Psoas muscle (tissue), 8 donors: Measurements from ENCODE around the gene APOL3. TPM values are rescaled to one million over a fixed set of nuclear protein-coding genes. Genes with fewer than 3 reads are reported as not detected.
"Not testable (repeated sequence)": the region's sequence is repeated elsewhere in the genome, so short reads cannot be mapped to it uniquely, and the experiment has no call there.

Source experiments
- ATAC-seq, 4 donors: fragments of 200-7000 bp; cut with Tn5 transposase; one replicate each; pipeline ENCODE4 v1.9.1; 2020; ENCODE audit warnings: moderate library complexity in 3 of 4, mild to moderate bottlenecking in 2 of 4
- DNase-seq, 2 donors: peaks; one replicate each; pipeline ENCODE4 v3.0.0-alpha.2; 2020
- H3K27ac ChIP-seq: fragments of 200-600 bp; one replicate; pipeline ENCODE4 v1.8.0; 2022
- H3K27me3 ChIP-seq, 3 donors: fragments of 200-600 bp in 1 of 3; one replicate each; pipeline versions ENCODE4 v1.6.1 to v1.8.0; 2013 to 2022; ENCODE audit warnings: low read length in 2 of 3, mild to moderate bottlenecking in 2 of 3, moderate library complexity in 1 of 3; ENCODE audit not compliant: insufficient read depth in 3 of 3
- H3K36me3 ChIP-seq, 2 donors: fragments of 200-600 bp in 1 of 2; one replicate each; pipeline versions ENCODE4 v1.6.1 to v1.8.0; 2013 to 2022; ENCODE audit warnings: low read depth in 1 of 2, mild to moderate bottlenecking in 1 of 2, moderate library complexity in 1 of 2; ENCODE audit not compliant: insufficient read depth in 1 of 2
- H3K4me1 ChIP-seq: fragments of 200-600 bp; one replicate; pipeline ENCODE4 v1.8.0; 2022
- H3K4me3 ChIP-seq: fragments of 200-600 bp; one replicate; pipeline ENCODE4 v1.8.0; 2022; ENCODE audit warnings: mild to moderate bottlenecking
- H3K9me3 ChIP-seq: fragments of 200-600 bp; one replicate; pipeline ENCODE4 v1.8.0; 2022
- WGBS, 3 donors: extraction: QIAGEN DNeasy Blood & Tissue Kit; methylation state at CpG; one replicate each; pipeline versions ENCODE4 v1.1.6 to v1.1.7; 2013; 5-methylcytosine and 5-hydroxymethylcytosine counted together
- intact Hi-C, 2 donors: fragments of 100-400 bp; cut with DNase I; formaldehyde crosslinking; loops; one replicate each; pipeline versions ENCODE4 v1.11.0 to v1.14.2; 2022
- polyA plus RNA-seq, 3 donors: library from polyadenylated mRNA; stranded (reverse); fragments of 200-250 nt; gene quantifications; one replicate each; pipeline ENCODE4 v1.2.3, GENCODE V29; 2013
- total RNA-seq, 4 donors: library from RNA; stranded (reverse); fragmentation: NEBNext Ultra II Directional in 2 of 4; extraction: Animal tissue kit (Norgen Biotek cat#: 25700) in 2 of 4; gene quantifications; one replicate each; pipeline versions ENCODE4 v1.2.1 to v1.2.4, GENCODE V29; 2021 to 2023
- TF ChIP-seq, protein P1 (sequence below): fragments of 200-600 bp; IDR thresholded peaks from one replicate; pipeline ENCODE4 v1.8.0; 2022; ENCODE audit warnings: antibody characterized with exemption
- donor health status: healthy with polysubstance abuse.
- donor health status: DM: no; HTN: no; CAD: no; lungs with moderate emphysema.
- donor health status: Bipolar disorder and iron deficiency.
- donor health status: healthy.
- donor health status: DM: yes; HTN: yes; CAD: no.
- donor health status: DM: no; HTN: no; CAD: no.
- donor health status: DM: no; HTN: no; CAD: no.
- donor health status: DM: yes; HTN: yes; CAD: no.

Gene APOL3
- total and polyA plus RNA-seq, 7 donors: 11.1 to 24.1 (median 15.3) TPM

DNA sequence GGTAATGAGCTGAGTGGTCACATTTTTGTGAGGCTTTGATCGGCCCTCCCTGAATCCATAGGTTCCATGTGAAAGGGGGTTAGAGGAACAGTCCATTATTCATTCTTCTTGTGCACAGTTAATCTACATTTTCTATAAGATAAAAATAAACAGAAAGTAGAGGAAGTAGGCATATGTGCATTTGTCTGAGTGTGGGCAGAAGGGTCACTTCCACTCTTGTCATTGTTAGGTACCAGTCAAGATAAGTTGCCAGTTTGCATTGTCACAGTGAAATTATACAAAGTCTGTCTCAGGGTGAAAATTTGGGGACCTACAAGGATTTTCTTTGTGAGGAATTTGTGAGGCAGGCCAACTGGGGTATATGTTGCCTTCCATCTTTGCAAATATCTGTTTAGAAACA is 45.7 kb upstream of the APOL3 start:
- WGBS, 3 donors: 95 to 100% (median 96%) methylated on average over 1 of the region's 1 CpG
- H3K27me3 ChIP-seq: no peaks in the 10 kb centered on the region
- DNase-seq: no peak
- H3K9me3 ChIP-seq: no peaks in the 10 kb centered on the region
- ATAC-seq: no peak
- intact Hi-C loops: no loop called here
- H3K36me3 ChIP-seq: no peaks in the 10 kb centered on the region
- TF ChIP-seq, protein P1, sequence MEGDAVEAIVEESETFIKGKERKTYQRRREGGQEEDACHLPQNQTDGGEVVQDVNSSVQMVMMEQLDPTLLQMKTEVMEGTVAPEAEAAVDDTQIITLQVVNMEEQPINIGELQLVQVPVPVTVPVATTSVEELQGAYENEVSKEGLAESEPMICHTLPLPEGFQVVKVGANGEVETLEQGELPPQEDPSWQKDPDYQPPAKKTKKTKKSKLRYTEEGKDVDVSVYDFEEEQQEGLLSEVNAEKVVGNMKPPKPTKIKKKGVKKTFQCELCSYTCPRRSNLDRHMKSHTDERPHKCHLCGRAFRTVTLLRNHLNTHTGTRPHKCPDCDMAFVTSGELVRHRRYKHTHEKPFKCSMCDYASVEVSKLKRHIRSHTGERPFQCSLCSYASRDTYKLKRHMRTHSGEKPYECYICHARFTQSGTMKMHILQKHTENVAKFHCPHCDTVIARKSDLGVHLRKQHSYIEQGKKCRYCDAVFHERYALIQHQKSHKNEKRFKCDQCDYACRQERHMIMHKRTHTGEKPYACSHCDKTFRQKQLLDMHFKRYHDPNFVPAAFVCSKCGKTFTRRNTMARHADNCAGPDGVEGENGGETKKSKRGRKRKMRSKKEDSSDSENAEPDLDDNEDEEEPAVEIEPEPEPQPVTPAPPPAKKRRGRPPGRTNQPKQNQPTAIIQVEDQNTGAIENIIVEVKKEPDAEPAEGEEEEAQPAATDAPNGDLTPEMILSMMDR: no peak
- no peaks in the 10 kb centered on the region for H3K4me1 ChIP-seq
- H3K4me3 ChIP-seq: no peak overlapping the region
- no peak overlapping the region for H3K27ac ChIP-seq

DNA sequence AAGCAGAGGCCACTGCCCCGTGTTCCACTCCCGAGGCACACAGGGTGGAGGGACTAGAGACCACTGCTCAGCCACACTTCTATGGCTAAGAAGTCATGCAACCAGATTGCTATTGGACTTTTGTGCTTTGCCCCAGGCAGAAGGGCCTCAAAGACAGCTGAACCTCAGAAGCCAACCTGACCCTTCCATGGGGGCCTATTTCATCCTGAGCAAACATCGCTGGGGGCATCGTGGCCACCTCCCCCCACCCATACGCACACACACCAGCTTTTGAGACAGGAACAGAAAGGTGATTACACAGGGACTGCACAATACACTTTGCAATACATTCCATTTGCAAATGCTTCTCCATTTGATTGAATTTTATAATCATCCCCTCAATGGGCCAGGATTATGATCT is 45.0 kb upstream of the APOL3 start:
- H3K27me3 ChIP-seq, intact Hi-C loops, H3K4me1 ChIP-seq, H3K9me3 ChIP-seq, H3K36me3 ChIP-seq, H3K4me3 ChIP-seq, ATAC-seq, H3K27ac ChIP-seq, DNase-seq: not testable (repeated sequence)
- WGBS, 3 donors: 62 to 82% (median 75%) methylated on average over 3 to 5 of the region's 5 CpGs

DNA sequence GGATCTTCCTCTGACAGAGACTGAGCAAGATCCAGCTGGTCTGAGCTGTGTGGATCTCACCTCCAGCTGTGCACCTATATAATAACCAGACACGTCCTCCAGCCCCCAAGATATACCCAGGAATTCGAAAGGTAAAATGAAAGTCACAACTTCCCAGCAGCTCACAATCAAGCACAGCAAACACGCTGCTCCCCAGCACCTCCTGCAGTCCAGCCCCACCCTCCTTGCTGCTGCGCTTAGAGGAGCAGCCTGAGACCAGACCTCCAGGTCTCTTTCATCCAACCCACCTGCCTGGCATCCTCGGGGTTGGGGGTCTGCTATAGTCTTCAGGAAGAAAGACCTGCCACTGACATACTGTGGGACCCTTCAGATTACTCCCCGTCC is 44.1 kb upstream of the APOL3 start:
- Histone ChIP-seq H3K27me3 (no peaks in the 10 kb centered on the region), H3K4me3 (no peak overlapping the region), H3K36me3 (no peaks in the 10 kb centered on the region), H3K27ac (no peak overlapping the region), H3K4me1 (no peaks in the 10 kb centered on the region), H3K9me3 (no peaks in the 10 kb centered on the region)
- intact Hi-C loops: no loop called here
- ATAC-seq: no peak
- TF ChIP-seq, protein P1: no peak
- 72 to 74% (median 73%) methylated on average over 6 of the region's 6 CpGs for WGBS, 3 donors
- DNase-seq: no peak

DNA sequence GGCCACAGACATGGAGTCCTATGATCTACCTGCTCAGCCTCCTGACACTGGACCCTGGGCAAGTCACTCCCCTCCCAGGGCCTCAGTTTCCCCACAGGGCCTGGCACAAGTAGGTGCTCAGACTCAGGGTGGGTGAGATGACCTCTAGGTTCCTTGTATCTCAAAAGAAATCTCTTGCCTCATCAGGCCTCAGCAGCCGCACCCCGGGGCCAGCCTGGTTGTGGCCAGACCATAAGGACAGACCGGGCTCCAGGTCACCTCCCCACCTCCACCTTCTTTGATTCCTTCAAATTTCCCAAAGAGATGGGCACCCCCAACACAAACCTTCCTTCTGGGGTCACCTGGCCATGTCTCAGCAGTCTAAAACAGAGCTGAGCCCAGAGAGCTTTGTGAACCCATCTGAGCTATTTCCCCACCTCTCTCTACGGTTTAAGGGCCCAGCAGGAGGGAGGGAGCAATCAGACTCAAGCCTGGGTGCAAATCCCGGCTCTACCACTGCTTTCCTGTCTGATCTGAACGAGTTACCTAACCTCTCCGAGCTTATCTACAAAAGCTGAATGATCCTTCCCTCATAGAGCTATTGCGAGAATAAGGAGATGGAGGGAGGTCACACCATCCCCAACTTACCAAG is 43.6 kb upstream of the APOL3 start:
- no peak overlapping the region for H3K4me3 ChIP-seq
- ATAC-seq (no peak), DNase-seq (no peak)
- TF ChIP-seq, protein P1: no peak
- no peaks in the 10 kb centered on the region for H3K27me3 ChIP-seq
- no peaks in the 10 kb centered on the region for H3K36me3 ChIP-seq
- no peaks in the 10 kb centered on the region for H3K4me1 ChIP-seq
- H3K9me3 ChIP-seq: no peaks in the 10 kb centered on the region
- intact Hi-C loops: no loop called here
- no peak overlapping the region for H3K27ac ChIP-seq
- WGBS, 3 donors: 87 to 92% (median 91%) methylated on average over 8 of the region's 8 CpGs

DNA sequence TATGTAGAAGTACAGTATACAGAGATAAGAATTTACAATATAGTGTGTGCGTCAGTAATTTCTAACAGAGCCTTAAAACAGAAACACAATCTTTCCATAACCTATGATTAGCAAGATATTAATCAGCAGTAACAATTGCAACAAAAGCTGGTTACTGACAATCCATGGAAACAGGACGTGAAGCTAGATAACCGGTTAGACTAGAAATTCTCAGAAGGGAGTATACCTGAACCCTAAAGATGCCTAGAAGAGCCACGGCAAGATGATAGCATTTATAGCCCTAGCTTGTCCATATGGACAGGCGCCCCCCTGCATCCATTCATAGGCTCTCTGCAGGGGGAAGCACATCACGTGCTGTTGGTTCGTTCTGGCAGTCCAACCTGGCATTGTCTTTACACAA is 42.9 kb upstream of the APOL3 start:
- ATAC-seq, H3K36me3 ChIP-seq, DNase-seq, H3K27me3 ChIP-seq, H3K27ac ChIP-seq, H3K4me3 ChIP-seq, intact Hi-C loops, H3K4me1 ChIP-seq, H3K9me3 ChIP-seq: not testable (repeated sequence)
- WGBS, 3 donors: 84 to 93% (median 86%) methylated on average over 7 of the region's 7 CpGs

DNA sequence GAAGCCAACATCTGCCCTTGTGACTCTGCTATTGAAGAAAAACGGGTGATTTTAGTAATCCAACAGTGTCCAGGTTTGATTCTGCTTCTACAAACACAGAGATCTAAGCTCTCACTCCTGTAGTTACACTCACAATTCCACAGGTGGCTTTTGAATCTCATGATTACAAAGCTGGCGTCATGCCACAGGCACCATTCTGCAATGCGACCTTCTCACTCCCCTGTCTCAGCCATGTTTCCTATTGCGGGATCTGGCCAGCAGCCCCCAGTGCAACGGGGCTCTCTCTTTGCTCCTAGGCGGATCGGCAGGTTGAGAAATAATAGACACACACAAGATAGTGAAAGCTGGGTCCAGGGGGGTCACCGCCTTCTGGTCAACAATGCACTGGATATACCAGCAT is 42.4 kb upstream of the APOL3 start:
- DNase-seq, H3K9me3 ChIP-seq, H3K4me1 ChIP-seq, H3K27me3 ChIP-seq, ATAC-seq, H3K27ac ChIP-seq, intact Hi-C loops, H3K36me3 ChIP-seq, H3K4me3 ChIP-seq: not testable (repeated sequence)
- TF ChIP-seq, protein P1: peak; percentile 4
- 34 to 42% (median 36%) methylated on average over 8 of the region's 8 CpGs for WGBS, 3 donors
